Measurements from ENCODE around the gene MT1A. TPM values are rescaled to one million over a fixed set of nuclear protein-coding genes. Genes with fewer than 3 reads are reported as not detected.

Gene MT1A
- polyA plus RNA-seq, 1 of the 3 experiments (the other 2 are of a cell fraction): 5.4 TPM

GRCh38 chr16:56594292-56594619, 44.2 kb upstream of the MT1A start:
- Histone ChIP-seq H3K9ac (no peak overlapping the region), H3K27ac (ENCODE audit: low read depth in 2 of 2, low read length in 1 of 2) (no peak overlapping the region), H3K79me2 (ENCODE audit: insufficient read depth) (no peaks in the 10 kb centered on the region), H3K9me3 (no peaks in the 10 kb centered on the region), H3K4me3 (ENCODE audit: low read depth in 2 of 2, low read length in 1 of 2) (no peak overlapping the region), H3K4me2 (no peak overlapping the region), H3K36me3 (replicated peaks in 1 of 2; ENCODE audit: control insufficient read depth in 1 of 2, insufficient read depth in 2 of 2, low read length in 1 of 2) (no peaks in the 10 kb centered on the region), H3F3A (replicated peaks; ENCODE audit: insufficient read depth) (no peaks in the 10 kb centered on the region), H2AFZ (ENCODE audit: low read depth) (no peak overlapping the region), H4K20me1 (ENCODE audit: insufficient read depth) (no peaks in the 10 kb centered on the region), H3K4me1 (ENCODE audit: control insufficient read depth in 1 of 2, insufficient read depth in 2 of 2, low read depth in 1 of 2, low read length in 1 of 2) (peaks cover 0 to 5% of the 10 kb centered on the region in 2 experiments; a peak in 1 of 4 replicates), H3K27me3 (ENCODE audit: insufficient read depth) (no peaks in the 10 kb centered on the region), H3K9me2 (no peaks in the 10 kb centered on the region)
- TF ChIP-seq IRF3 (IDR thresholded peaks at IDR 0.05; ENCODE audit: low read depth, low read length): no peak
- no peak for TF ChIP-seq USF2 (IDR thresholded peaks at IDR 0.05; ENCODE audit: borderline replicate concordance, low read depth, low read length)
- no peak for TF ChIP-seq TAF1 (IDR thresholded peaks at IDR 0.05; ENCODE audit: borderline replicate concordance, low read depth, low read length)
- TF ChIP-seq CHD2 (IDR thresholded peaks at IDR 0.05; ENCODE audit: low read length, partially characterized antibody): no peak
- TF ChIP-seq TCF12 (IDR thresholded peaks at IDR 0.05): no peak
- no peak for TF ChIP-seq USF1 (IDR thresholded peaks at IDR 0.05; ENCODE audit: borderline replicate concordance, low read depth)
- no peak for TF ChIP-seq GABPA (IDR thresholded peaks at IDR 0.05; ENCODE audit: low read depth)
- TF ChIP-seq SMC3 (IDR thresholded peaks at IDR 0.05; ENCODE audit: low read depth, low read length): no peak
- no peak for TF ChIP-seq YY1 (IDR thresholded peaks at IDR 0.05; ENCODE audit: low read depth)
- TF ChIP-seq FOSL2 (IDR thresholded peaks at IDR 0.05; ENCODE audit: borderline replicate concordance, low read depth): no peak
- no peak for TF ChIP-seq RCOR1 (IDR thresholded peaks at IDR 0.05; ENCODE audit: low read length)
- TF ChIP-seq GATA2 (CRISPR knock-in tag; IDR thresholded peaks at IDR 0.05): no peak
- TF ChIP-seq ZBTB33 (IDR thresholded peaks at IDR 0.05; ENCODE audit: borderline replicate concordance, low read depth): no peak
- TF ChIP-seq TEAD4 (IDR thresholded peaks at IDR 0.05; ENCODE audit: borderline replicate concordance, insufficient read depth): no peak
- TF ChIP-seq FOXM1 (IDR thresholded peaks at IDR 0.05; ENCODE audit: low read depth): no peak
- TF ChIP-seq EZH2phosphoT487 (IDR thresholded peaks at IDR 0.05; ENCODE audit: borderline replicate concordance, low read depth): no peak
- no peak for TF ChIP-seq JUND (IDR thresholded peaks at IDR 0.05)
- no peak for TF ChIP-seq REST (IDR thresholded peaks at IDR 0.05; ENCODE audit: low read depth, low read length)
- no peak for TF ChIP-seq NRF1 (IDR thresholded peaks at IDR 0.05; ENCODE audit: low read depth, low read length)
- no peak for TF ChIP-seq EP300 (IDR thresholded peaks at IDR 0.05; ENCODE audit: borderline replicate concordance in 1 of 2, low read depth in 1 of 2, low read length in 1 of 2)
- 85% methylated on average over 5 of the region's 5 CpGs for WGBS (ENCODE audit: low lambda C conversion rate)
- no peak for DNase-seq
- CTCF ChIA-PET: no interaction called here
- POLR2A ChIA-PET: no interaction called here

Measured in SK-N-SH (cell line).